ENCODE results near the gene KIF1B.

GRCh38 chr1:10286244-10286643 is 75.9 kb downstream of the KIF1B start:
- TF ChIP-seq CTCF (IDR thresholded peaks at IDR 0.05; ENCODE audit: borderline replicate concordance, extremely low read depth, low read length, poor library complexity, severe bottlenecking): no peak
- no peak for TF ChIP-seq EZH2 (IDR thresholded peaks at IDR 0.05; ENCODE audit: borderline replicate concordance, low read depth, low read length, severe bottlenecking)
